ENCODE data around the gene LDHB. TPM values are rescaled to one million over a fixed set of nuclear protein-coding genes. Genes with fewer than 3 reads are reported as not detected.

The LDHB gene
- total and polyA plus RNA-seq, 7 donors = 217 to 424 (median 377) TPM

DNA sequence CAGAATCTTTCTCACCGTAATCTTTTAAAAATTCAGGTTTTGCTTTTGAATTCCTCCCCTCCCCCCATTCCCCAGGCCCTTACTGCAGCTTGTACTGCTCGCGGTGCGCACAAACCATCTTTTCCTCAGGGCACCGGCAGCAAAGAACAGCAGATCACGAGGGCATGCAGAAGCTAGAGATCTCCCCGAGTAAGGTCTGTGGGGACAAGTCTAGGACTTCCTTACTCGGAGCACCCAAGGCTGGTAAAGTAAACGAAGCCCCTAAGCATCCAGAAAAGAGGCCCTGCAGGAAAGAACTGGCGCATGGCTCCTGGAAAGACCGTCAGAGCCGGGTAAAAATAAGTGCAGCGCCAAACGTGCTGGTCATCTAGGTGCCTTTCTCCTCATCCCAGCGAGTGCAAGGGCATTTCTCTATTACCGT lies 727 bp downstream of the LDHB start:
- Histone ChIP-seq H3K4me3 (peak overlapping the region; percentile 69 to 88 (median 78)), H3K27ac (peak overlapping the region; percentile 94 to 97 (median 95)), H3K27me3 (no peaks in the 10 kb centered on the region), H3K36me3 (peaks cover 0 to 30% (median 8%) of the 10 kb centered on the region in 4 donors), H3K9me3 (no peaks in the 10 kb centered on the region), H3K4me1 (peaks cover 0 to 42% (median 9%) of the 10 kb centered on the region in 4 donors)
- TF ChIP-seq EP300 (IDR thresholded peaks at IDR 0.05) = no peak
- no peak for TF ChIP-seq POLR2AphosphoS5 (IDR thresholded peaks at IDR 0.05)
- TF ChIP-seq, protein P1, sequence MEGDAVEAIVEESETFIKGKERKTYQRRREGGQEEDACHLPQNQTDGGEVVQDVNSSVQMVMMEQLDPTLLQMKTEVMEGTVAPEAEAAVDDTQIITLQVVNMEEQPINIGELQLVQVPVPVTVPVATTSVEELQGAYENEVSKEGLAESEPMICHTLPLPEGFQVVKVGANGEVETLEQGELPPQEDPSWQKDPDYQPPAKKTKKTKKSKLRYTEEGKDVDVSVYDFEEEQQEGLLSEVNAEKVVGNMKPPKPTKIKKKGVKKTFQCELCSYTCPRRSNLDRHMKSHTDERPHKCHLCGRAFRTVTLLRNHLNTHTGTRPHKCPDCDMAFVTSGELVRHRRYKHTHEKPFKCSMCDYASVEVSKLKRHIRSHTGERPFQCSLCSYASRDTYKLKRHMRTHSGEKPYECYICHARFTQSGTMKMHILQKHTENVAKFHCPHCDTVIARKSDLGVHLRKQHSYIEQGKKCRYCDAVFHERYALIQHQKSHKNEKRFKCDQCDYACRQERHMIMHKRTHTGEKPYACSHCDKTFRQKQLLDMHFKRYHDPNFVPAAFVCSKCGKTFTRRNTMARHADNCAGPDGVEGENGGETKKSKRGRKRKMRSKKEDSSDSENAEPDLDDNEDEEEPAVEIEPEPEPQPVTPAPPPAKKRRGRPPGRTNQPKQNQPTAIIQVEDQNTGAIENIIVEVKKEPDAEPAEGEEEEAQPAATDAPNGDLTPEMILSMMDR (IDR thresholded peaks at IDR 0.05) = no peak
- no peak for TF ChIP-seq POLR2A (IDR thresholded peaks at IDR 0.05)
- DNase-seq = peak; percentile 71
- 1% methylated on average over 16 of the region's 16 CpGs for WGBS, 2 donors
- intact Hi-C loops (cut with DNase I) = loop anchor here (5.0 to 10.0 kb wide), 3 partner anchors 155 to 965 kb away; partner anchors contain the start of genes GOLT1B, PYROXD1 and RECQL

GRCh38 chr12:21655591-21655990 lies 2.1 kb downstream of the LDHB start:
- no peak for TF ChIP-seq POLR2AphosphoS5 (IDR thresholded peaks at IDR 0.05)
- no peak for TF ChIP-seq POLR2A (IDR thresholded peaks at IDR 0.05)
- TF ChIP-seq EP300 (IDR thresholded peaks at IDR 0.05) = no peak
- TF ChIP-seq, protein P1 (IDR thresholded peaks at IDR 0.05) = no peak
- H3K27me3 ChIP-seq = no peaks in the 10 kb centered on the region
- peak overlapping the region in 3 of 4 donors; percentile 94 to 97 (median 95) for H3K27ac ChIP-seq
- intact Hi-C loops (cut with DNase I) = loop anchor here (5.0 to 10.0 kb wide), 3 partner anchors 153 to 967 kb away; partner anchors contain the start of genes GOLT1B, PYROXD1 and RECQL
- WGBS, 2 donors = 62 to 80% methylated on average over 4 of the region's 4 CpGs
- no peak for DNase-seq
- H3K4me3 ChIP-seq = peak overlapping the region in 1 of 4 donors; percentile 71
- no peaks in the 10 kb centered on the region for H3K9me3 ChIP-seq
- peaks cover 0 to 44% (median 10%) of the 10 kb centered on the region in 4 donors for H3K36me3 ChIP-seq
- H3K4me1 ChIP-seq = peaks cover 0 to 55% (median 9%) of the 10 kb centered on the region in 4 donors

GRCh38 chr12:21651821-21652220 lies 5.8 kb downstream of the LDHB start:
- 95 to 99% methylated on average over 1 of the region's 1 CpG for WGBS, 2 donors
- Histone ChIP-seq H3K27me3 (no peaks in the 10 kb centered on the region), H3K4me1 (peaks cover 0 to 60% (median 9%) of the 10 kb centered on the region in 4 donors), H3K36me3 (peaks cover 0 to 70% (median 14%) of the 10 kb centered on the region in 4 donors), H3K27ac (no peak overlapping the region), H3K9me3 (no peaks in the 10 kb centered on the region), H3K4me3 (no peak overlapping the region)
- TF ChIP-seq EP300 (IDR thresholded peaks at IDR 0.05) (no peak), POLR2A (IDR thresholded peaks at IDR 0.05) (no peak), POLR2AphosphoS5 (IDR thresholded peaks at IDR 0.05) (no peak)
- TF ChIP-seq, protein P1 (IDR thresholded peaks at IDR 0.05) = no peak
- intact Hi-C loops (cut with DNase I) = loop anchor here (10.0 kb wide), 1 partner anchor 217 kb away; the partner anchor contains the start of gene PYROXD1
- no peak for DNase-seq

DNA sequence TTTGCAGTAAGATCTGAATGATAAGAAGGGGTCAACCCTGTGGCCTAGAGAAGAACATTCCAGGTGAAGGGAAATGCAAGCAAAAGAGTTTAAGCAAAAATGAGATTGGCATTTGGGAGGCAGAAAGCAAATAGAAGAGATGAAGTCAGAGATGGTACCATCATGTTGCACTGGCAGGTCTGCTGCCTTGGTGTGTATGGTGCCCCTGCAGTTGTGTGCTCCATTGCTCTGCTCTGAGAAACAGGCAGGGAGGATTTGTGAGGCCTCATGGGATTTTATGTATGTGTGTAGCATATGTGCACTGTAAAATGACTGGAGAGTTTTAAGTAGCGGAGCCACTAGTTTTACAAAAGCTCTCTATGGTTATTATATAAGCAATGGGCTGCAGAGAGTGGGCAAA lies 6.6 kb downstream of the LDHB start:
- no peak overlapping the region for H3K4me3 ChIP-seq
- H3K36me3 ChIP-seq = peaks cover 0 to 78% (median 21%) of the 10 kb centered on the region in 4 donors
- no peak overlapping the region for H3K27ac ChIP-seq
- intact Hi-C loops (cut with DNase I) = loop anchor here (10.0 kb wide), 1 partner anchor 216 kb away; the partner anchor contains the start of gene PYROXD1
- 96 to 97% methylated on average over 1 of the region's 1 CpG for WGBS, 2 donors
- no peaks in the 10 kb centered on the region for H3K9me3 ChIP-seq
- H3K4me1 ChIP-seq = peaks cover 0 to 53% (median 6%) of the 10 kb centered on the region in 4 donors
- H3K27me3 ChIP-seq = no peaks in the 10 kb centered on the region
- TF ChIP-seq POLR2AphosphoS5 (IDR thresholded peaks at IDR 0.05) (no peak), POLR2A (IDR thresholded peaks at IDR 0.05) (no peak), EP300 (IDR thresholded peaks at IDR 0.05) (no peak)
- TF ChIP-seq, protein P1 (IDR thresholded peaks at IDR 0.05) = no peak
- no peak for DNase-seq

Data from sigmoid colon (tissue), 7 donors.